ENCODE data around the gene SLC27A4.

Gene SLC27A4

GRCh38 chr9:128384801-128385495 is 44.6 kb downstream of the SLC27A4 start:
- H3K4me3 ChIP-seq (ENCODE audit: low read depth in 1 of 2, low read length in 2 of 2): no peak overlapping the region
- H3K27me3 ChIP-seq (ENCODE audit: low read depth, low read length): no peaks in the 10 kb centered on the region
- H3K27ac ChIP-seq (ENCODE audit: low read length): no peak overlapping the region
- H3K4me1 ChIP-seq (ENCODE audit: control insufficient read depth in 1 of 2, insufficient read depth in 2 of 2, low read length in 2 of 2): peaks cover 0 to 12% of the 10 kb centered on the region in 2 donors
- no peaks in the 10 kb centered on the region for H3K9me3 ChIP-seq (ENCODE audit: control insufficient read depth in 1 of 2, low read length in 2 of 2)
- H3K36me3 ChIP-seq (ENCODE audit: control insufficient read depth in 1 of 2, insufficient read depth in 2 of 2, low read length in 2 of 2): peaks cover 30 to 71% of the 10 kb centered on the region in 2 donors

GRCh38 chr9:128385496-128386460 is 45.5 kb downstream of the SLC27A4 start:
- Histone ChIP-seq H3K4me1 (ENCODE audit: control insufficient read depth in 1 of 2, insufficient read depth in 2 of 2, low read length in 2 of 2) (peaks cover 0 to 12% of the 10 kb centered on the region in 2 donors), H3K36me3 (ENCODE audit: control insufficient read depth in 1 of 2, insufficient read depth in 2 of 2, low read length in 2 of 2) (peaks cover 30 to 76% of the 10 kb centered on the region in 2 donors), H3K27me3 (ENCODE audit: low read depth, low read length) (no peaks in the 10 kb centered on the region), H3K9me3 (ENCODE audit: control insufficient read depth in 1 of 2, low read length in 2 of 2) (no peaks in the 10 kb centered on the region), H3K4me3 (ENCODE audit: low read depth in 1 of 2, low read length in 2 of 2) (no peak overlapping the region), H3K27ac (ENCODE audit: low read length) (no peak overlapping the region)

GRCh38 chr9:128388150-128388549 is 47.8 kb downstream of the SLC27A4 start:
- H3K27ac ChIP-seq (ENCODE audit: low read length): no peak overlapping the region
- H3K9me3 ChIP-seq (ENCODE audit: control insufficient read depth in 1 of 2, low read length in 2 of 2): no peaks in the 10 kb centered on the region
- H3K4me1 ChIP-seq (ENCODE audit: control insufficient read depth in 1 of 2, insufficient read depth in 2 of 2, low read length in 2 of 2): no peaks in the 10 kb centered on the region
- peaks cover 34 to 80% of the 10 kb centered on the region in 2 donors for H3K36me3 ChIP-seq (ENCODE audit: control insufficient read depth in 1 of 2, insufficient read depth in 2 of 2, low read length in 2 of 2)
- no peak overlapping the region for H3K4me3 ChIP-seq (ENCODE audit: low read depth in 1 of 2, low read length in 2 of 2)
- no peaks in the 10 kb centered on the region for H3K27me3 ChIP-seq (ENCODE audit: low read depth, low read length)

GRCh38 chr9:128389395-128390149 is 49.2 kb downstream of the SLC27A4 start:
- Histone ChIP-seq H3K27ac (ENCODE audit: low read length) (no peak overlapping the region), H3K4me3 (ENCODE audit: low read depth in 1 of 2, low read length in 2 of 2) (no peak overlapping the region), H3K9me3 (ENCODE audit: control insufficient read depth in 1 of 2, low read length in 2 of 2) (no peaks in the 10 kb centered on the region), H3K36me3 (ENCODE audit: control insufficient read depth in 1 of 2, insufficient read depth in 2 of 2, low read length in 2 of 2) (peaks cover 34 to 71% of the 10 kb centered on the region in 2 donors), H3K4me1 (ENCODE audit: control insufficient read depth in 1 of 2, insufficient read depth in 2 of 2, low read length in 2 of 2) (no peaks in the 10 kb centered on the region), H3K27me3 (ENCODE audit: low read depth, low read length) (no peaks in the 10 kb centered on the region)

- H3K36me3 ChIP-seq (ENCODE audit: control insufficient read depth in 1 of 2, insufficient read depth in 2 of 2, low read length in 2 of 2): peaks cover 30 to 71% of the 10 kb centered on the region in 2 donors
- H3K4me3 ChIP-seq (ENCODE audit: low read depth in 1 of 2, low read length in 2 of 2): no peak overlapping the region
- no peaks in the 10 kb centered on the region for H3K4me1 ChIP-seq (ENCODE audit: control insufficient read depth in 1 of 2, insufficient read depth in 2 of 2, low read length in 2 of 2)
- H3K27me3 ChIP-seq (ENCODE audit: low read depth, low read length): no peaks in the 10 kb centered on the region
- H3K9me3 ChIP-seq (ENCODE audit: control insufficient read depth in 1 of 2, low read length in 2 of 2): no peaks in the 10 kb centered on the region
- no peak overlapping the region for H3K27ac ChIP-seq (ENCODE audit: low read length)
These were observed 50.0 kb downstream of the SLC27A4 start for GRCh38 chr9:128390150-128390812.

GRCh38 chr9:128390813-128391711 is 50.7 kb downstream of the SLC27A4 start:
- Histone ChIP-seq H3K36me3 (ENCODE audit: control insufficient read depth in 1 of 2, insufficient read depth in 2 of 2, low read length in 2 of 2) (peaks cover 29 to 64% of the 10 kb centered on the region in 2 donors), H3K9me3 (ENCODE audit: control insufficient read depth in 1 of 2, low read length in 2 of 2) (no peaks in the 10 kb centered on the region), H3K27me3 (ENCODE audit: low read depth, low read length) (no peaks in the 10 kb centered on the region), H3K4me3 (ENCODE audit: low read depth in 1 of 2, low read length in 2 of 2) (no peak overlapping the region), H3K4me1 (ENCODE audit: control insufficient read depth in 1 of 2, insufficient read depth in 2 of 2, low read length in 2 of 2) (no peaks in the 10 kb centered on the region), H3K27ac (ENCODE audit: low read length) (no peak overlapping the region)

- Histone ChIP-seq H3K36me3 (ENCODE audit: control insufficient read depth in 1 of 2, insufficient read depth in 2 of 2, low read length in 2 of 2) (peaks cover 23 to 56% of the 10 kb centered on the region in 2 donors), H3K9me3 (ENCODE audit: control insufficient read depth in 1 of 2, low read length in 2 of 2) (no peaks in the 10 kb centered on the region), H3K27ac (ENCODE audit: low read length) (no peak overlapping the region), H3K27me3 (ENCODE audit: low read depth, low read length) (no peaks in the 10 kb centered on the region), H3K4me1 (ENCODE audit: control insufficient read depth in 1 of 2, insufficient read depth in 2 of 2, low read length in 2 of 2) (peaks cover 0 to 3% of the 10 kb centered on the region in 2 donors), H3K4me3 (ENCODE audit: low read depth in 1 of 2, low read length in 2 of 2) (no peak overlapping the region)
These were observed 51.6 kb downstream of the SLC27A4 start for GRCh38 chr9:128391956-128392301.

GRCh38 chr9:128392302-128393144 is 52.2 kb downstream of the SLC27A4 start:
- H3K4me1 ChIP-seq (ENCODE audit: control insufficient read depth in 1 of 2, insufficient read depth in 2 of 2, low read length in 2 of 2): peaks cover 0 to 7% of the 10 kb centered on the region in 2 donors
- H3K4me3 ChIP-seq (ENCODE audit: low read depth in 1 of 2, low read length in 2 of 2): no peak overlapping the region
- H3K36me3 ChIP-seq (ENCODE audit: control insufficient read depth in 1 of 2, insufficient read depth in 2 of 2, low read length in 2 of 2): peaks cover 21 to 51% of the 10 kb centered on the region in 2 donors
- no peaks in the 10 kb centered on the region for H3K9me3 ChIP-seq (ENCODE audit: control insufficient read depth in 1 of 2, low read length in 2 of 2)
- no peak overlapping the region for H3K27ac ChIP-seq (ENCODE audit: low read length)
- no peaks in the 10 kb centered on the region for H3K27me3 ChIP-seq (ENCODE audit: low read depth, low read length)

GRCh38 chr9:128393145-128393775 is 52.9 kb downstream of the SLC27A4 start:
- no peaks in the 10 kb centered on the region for H3K27me3 ChIP-seq (ENCODE audit: low read depth, low read length)
- H3K4me3 ChIP-seq (ENCODE audit: low read depth in 1 of 2, low read length in 2 of 2): no peak overlapping the region
- H3K27ac ChIP-seq (ENCODE audit: low read length): no peak overlapping the region
- peaks cover 13 to 44% of the 10 kb centered on the region in 2 donors for H3K36me3 ChIP-seq (ENCODE audit: control insufficient read depth in 1 of 2, insufficient read depth in 2 of 2, low read length in 2 of 2)
- no peaks in the 10 kb centered on the region for H3K9me3 ChIP-seq (ENCODE audit: control insufficient read depth in 1 of 2, low read length in 2 of 2)
- peaks cover 0 to 8% of the 10 kb centered on the region in 2 donors for H3K4me1 ChIP-seq (ENCODE audit: control insufficient read depth in 1 of 2, insufficient read depth in 2 of 2, low read length in 2 of 2)

Measured in muscle layer of duodenum (tissue), 2 donors.